HL-60 (cell line): Measurements from ENCODE around the gene LAPTM5.

Source experiments
- DNase-seq, 2 experiments: peaks; one replicate each; pipeline ENCODE4 v3.0.0-alpha.2; 2010 to 2020; ENCODE audit warnings: low read depth in 1 of 2, low spot score in 1 of 2
- H3K27ac ChIP-seq: fragments of 250-450 bp; sonication (Bioruptor Pico); replicated peaks from 2 replicates; pipeline ENCODE4 v1.5.1; 2020; ENCODE audit warnings: mild to moderate bottlenecking, moderate library complexity
- H3K27me3 ChIP-seq: fragments of 250-450 bp; sonication (Bioruptor Pico); 2 replicates; pipeline ENCODE4 v1.5.1; 2021; ENCODE audit warnings: mild to moderate bottlenecking, moderate library complexity; ENCODE audit not compliant: insufficient read depth, poor library complexity, severe bottlenecking
- H3K4me3 ChIP-seq: replicated peaks from 2 replicates; pipeline ENCODE4 v1.5.1; 2011; ENCODE audit warnings: mild to moderate bottlenecking, control low read depth, low read length; ENCODE audit not compliant: insufficient read depth
- CTCF ChIP-seq: IDR thresholded peaks from one replicate; pipeline ENCODE4 v1.5.1; 2011; ENCODE audit warnings: low read length, control low read depth, inconsistent platforms; ENCODE audit not compliant: insufficient read depth
- GABPA ChIP-seq: IDR thresholded peaks from 2 replicates; pipeline ENCODE4 v1.6.1; 2012; ENCODE audit warnings: low read depth
- POLR2AphosphoS5 ChIP-seq: IDR thresholded peaks from 2 replicates; pipeline ENCODE4 v1.6.1; 2012; ENCODE audit warnings: low read depth
- REST ChIP-seq: IDR thresholded peaks from 2 replicates; pipeline ENCODE4 v1.6.1; 2012; ENCODE audit warnings: low read depth; ENCODE audit not compliant: insufficient replicate concordance
- SPI1 ChIP-seq: IDR thresholded peaks from 2 replicates; pipeline ENCODE4 v1.6.1; 2012; ENCODE audit warnings: low read depth, mild to moderate bottlenecking, borderline replicate concordance

The LAPTM5 gene

GRCh38 chr1:30693366-30693765 is 64.2 kb downstream of the LAPTM5 start:
- no peak for DNase-seq
- Histone ChIP-seq H3K27me3 (peaks cover 2% of the 10 kb centered on the region), H3K27ac (no peak overlapping the region), H3K4me3 (no peak overlapping the region)
- no peak for TF ChIP-seq POLR2AphosphoS5
- no peak for TF ChIP-seq SPI1
- TF ChIP-seq CTCF = no peak
- TF ChIP-seq GABPA = no peak
- no peak for TF ChIP-seq REST

GRCh38 chr1:30692948-30693301 is 64.6 kb downstream of the LAPTM5 start:
- Histone ChIP-seq H3K4me3 (no peak overlapping the region), H3K27ac (no peak overlapping the region), H3K27me3 (peaks cover 2% of the 10 kb centered on the region)
- no peak for DNase-seq
- TF ChIP-seq REST (no peak), SPI1 (no peak), POLR2AphosphoS5 (no peak), CTCF (no peak), GABPA (no peak)

- no peak for TF ChIP-seq CTCF
- no peak for TF ChIP-seq SPI1
- TF ChIP-seq REST = no peak
- TF ChIP-seq GABPA = no peak
- no peak for TF ChIP-seq POLR2AphosphoS5
- DNase-seq = no peak
- Histone ChIP-seq H3K27me3 (peaks cover 2% of the 10 kb centered on the region), H3K4me3 (no peak overlapping the region), H3K27ac (no peak overlapping the region)
Observed at GRCh38 chr1:30692201-30692947, 65.2 kb downstream of the LAPTM5 start.
